ENCODE data around the gene PRDX5. TPM values are rescaled to one million over a fixed set of nuclear protein-coding genes. Genes with fewer than 3 reads are reported as not detected.

Gene PRDX5
- total RNA-seq, 1 experiment from 2014 or later, result 341 TPM

- in situ Hi-C loops (cut with HindIII; ENCODE audit: low pct_unique_long_range_greater_than_20kb, low sequenced_read_pairs), result no loop called here
- no peak for DNase-seq (ENCODE audit: low read depth)
Measured at GRCh38 chr11:64338716-64339115, 20.8 kb downstream of the PRDX5 start.

- in situ Hi-C loops (cut with HindIII; ENCODE audit: low pct_unique_long_range_greater_than_20kb, low sequenced_read_pairs), result no loop called here
- no peak for DNase-seq (ENCODE audit: low read depth)
Measured at GRCh38 chr11:64339286-64339685, 21.4 kb downstream of the PRDX5 start.

- no peak for DNase-seq (ENCODE audit: low read depth)
Measured at GRCh38 chr11:64339754-64340408, 22.0 kb downstream of the PRDX5 start, which contains the start of gene CCDC88B. TSS of gene CCDC88B (plus strand) at chr11:64340204. CDS start at chr11:64340267, 63 bp downstream.

GRCh38 chr11:64340671-64341335, 22.9 kb downstream of the PRDX5 start:
- DNase-seq (ENCODE audit: low read depth), result no peak
- in situ Hi-C loops (cut with HindIII; ENCODE audit: low pct_unique_long_range_greater_than_20kb, low sequenced_read_pairs), result no loop called here

More at GRCh38 chr11:64339754-64340408, 22.0 kb downstream of the PRDX5 start, which contains the start of gene CCDC88B:
- in situ Hi-C loops (cut with HindIII; ENCODE audit: low pct_unique_long_range_greater_than_20kb, low sequenced_read_pairs), result no loop called here

GRCh38 chr11:64341429-64341828, 23.5 kb downstream of the PRDX5 start:
- DNase-seq (ENCODE audit: low read depth), result no peak
- in situ Hi-C loops (cut with HindIII; ENCODE audit: low pct_unique_long_range_greater_than_20kb, low sequenced_read_pairs), result no loop called here

- DNase-seq (ENCODE audit: low read depth), result peak; percentile 67
- in situ Hi-C loops (cut with HindIII; ENCODE audit: low pct_unique_long_range_greater_than_20kb, low sequenced_read_pairs), result no loop called here
Measured at GRCh38 chr11:64341851-64342791, 24.2 kb downstream of the PRDX5 start.

- in situ Hi-C loops (cut with HindIII; ENCODE audit: low pct_unique_long_range_greater_than_20kb, low sequenced_read_pairs), result no loop called here
Measured at GRCh38 chr11:64342869-64343745, 25.2 kb downstream of the PRDX5 start.

GRCh38 chr11:64343767-64344559, 26.0 kb downstream of the PRDX5 start:
- no peak for DNase-seq (ENCODE audit: low read depth)
- in situ Hi-C loops (cut with HindIII; ENCODE audit: low pct_unique_long_range_greater_than_20kb, low sequenced_read_pairs), result no loop called here

More at GRCh38 chr11:64342869-64343745, 25.2 kb downstream of the PRDX5 start:
- no peak for DNase-seq (ENCODE audit: low read depth)

GRCh38 chr11:64344787-64345186, 26.9 kb downstream of the PRDX5 start:
- in situ Hi-C loops (cut with HindIII; ENCODE audit: low pct_unique_long_range_greater_than_20kb, low sequenced_read_pairs), result no loop called here
- DNase-seq (ENCODE audit: low read depth), result no peak

GRCh38 chr11:64347193-64347867, 29.4 kb downstream of the PRDX5 start:
- in situ Hi-C loops (cut with HindIII; ENCODE audit: low pct_unique_long_range_greater_than_20kb, low sequenced_read_pairs), result no loop called here
- DNase-seq (ENCODE audit: low read depth), result no peak

- in situ Hi-C loops (cut with HindIII; ENCODE audit: low pct_unique_long_range_greater_than_20kb, low sequenced_read_pairs), result no loop called here
- no peak for DNase-seq (ENCODE audit: low read depth)
Measured at GRCh38 chr11:64348383-64349024, 30.6 kb downstream of the PRDX5 start.

GRCh38 chr11:64349025-64349387, 31.1 kb downstream of the PRDX5 start:
- no peak for DNase-seq (ENCODE audit: low read depth)
- in situ Hi-C loops (cut with HindIII; ENCODE audit: low pct_unique_long_range_greater_than_20kb, low sequenced_read_pairs), result no loop called here

GRCh38 chr11:64349404-64349803, 31.5 kb downstream of the PRDX5 start:
- in situ Hi-C loops (cut with HindIII; ENCODE audit: low pct_unique_long_range_greater_than_20kb, low sequenced_read_pairs), result no loop called here
- no peak for DNase-seq (ENCODE audit: low read depth)

- DNase-seq (ENCODE audit: low read depth), result no peak
- in situ Hi-C loops (cut with HindIII; ENCODE audit: low pct_unique_long_range_greater_than_20kb, low sequenced_read_pairs), result no loop called here
Measured at GRCh38 chr11:64351136-64351631, 33.3 kb downstream of the PRDX5 start.

GRCh38 chr11:64352099-64352994, 34.4 kb downstream of the PRDX5 start:
- no peak for DNase-seq (ENCODE audit: low read depth)
- in situ Hi-C loops (cut with HindIII; ENCODE audit: low pct_unique_long_range_greater_than_20kb, low sequenced_read_pairs), result no loop called here

All from Caki2 (cell line).